Stimulated activated CD8-positive, alpha-beta memory T cell treated with anti-CD3 and anti-CD28 coated beads, Interleukin-7, amount 100 ng/mL, for 4 hours (primary cell): Measurements from ENCODE around the gene PHKA2.

Experiments
- DNase-seq, 2 donors: peaks; one replicate each; pipeline ENCODE4 v3.0.0-alpha.2; 2020; ENCODE audit warnings: low read depth in 2 of 2

Gene PHKA2

GRCh38 chrX:18931972-18932371 is 51.9 kb downstream of the PHKA2 start:
- DNase-seq = no peak

GRCh38 chrX:18929775-18930174 is 54.1 kb downstream of the PHKA2 start:
- no peak for DNase-seq

GRCh38 chrX:18927558-18927957 is 56.4 kb downstream of the PHKA2 start:
- DNase-seq = no peak

GRCh38 chrX:18924507-18925088 is 59.3 kb downstream of the PHKA2 start:
- no peak for DNase-seq

GRCh38 chrX:18920566-18920965 is 63.3 kb downstream of the PHKA2 start:
- no peak for DNase-seq

- no peak for DNase-seq
These were observed 63.8 kb downstream of the PHKA2 start for GRCh38 chrX:18920079-18920478.

- DNase-seq = no peak
These were observed 66.1 kb downstream of the PHKA2 start for GRCh38 chrX:18917831-18918230.

GRCh38 chrX:18906286-18906685 is 77.6 kb downstream of the PHKA2 start:
- DNase-seq = no peak

GRCh38 chrX:18900401-18900976 is 83.4 kb downstream of the PHKA2 start:
- no peak for DNase-seq

GRCh38 chrX:18899796-18900380 is 84.0 kb downstream of the PHKA2 start:
- DNase-seq = no peak

GRCh38 chrX:18898492-18898891 is 85.4 kb downstream of the PHKA2 start:
- no peak for DNase-seq

- no peak for DNase-seq
These were observed 85.8 kb downstream of the PHKA2 start for GRCh38 chrX:18898091-18898490.

GRCh38 chrX:18897611-18898010 is 86.3 kb downstream of the PHKA2 start:
- DNase-seq = no peak

GRCh38 chrX:18896680-18897544 is 87.0 kb downstream of the PHKA2 start:
- no peak for DNase-seq

- no peak for DNase-seq
These were observed 88.5 kb downstream of the PHKA2 start for GRCh38 chrX:18895189-18895951.

GRCh38 chrX:18894156-18894555 is 89.8 kb downstream of the PHKA2 start:
- no peak for DNase-seq

GRCh38 chrX:18893536-18893935 is 90.4 kb downstream of the PHKA2 start:
- DNase-seq = no peak

GRCh38 chrX:18892899-18893298 is 91.0 kb downstream of the PHKA2 start:
- DNase-seq = no peak

GRCh38 chrX:18891548-18891945 is 92.4 kb downstream of the PHKA2 start:
- DNase-seq = no peak

GRCh38 chrX:18890724-18891547 is 93.0 kb downstream of the PHKA2 start:
- DNase-seq = no peak

GRCh38 chrX:18890049-18890381 is 93.9 kb downstream of the PHKA2 start:
- DNase-seq = no peak
